BJ (cell line): Measurements from ENCODE around the gene LRBA. TPM values are rescaled to one million over a fixed set of nuclear protein-coding genes. Genes with fewer than 3 reads are reported as not detected.

Experiments
- CTCF ChIA-PET: fragments of 350-600 bp; formaldehyde crosslinking; extraction: SDS; loops from one replicate; lab custom pipeline; 2021; ENCODE audit warnings: antibody characterized with exemption, inconsistent platforms; lab: Yijun Ruan, JAX
- POLR2A ChIA-PET: fragments of 300-600 bp; sonication (Branson Sonifier 250); formaldehyde crosslinking; extraction: SDS; loops from one replicate; lab custom pipeline; 2021; ENCODE audit warnings: antibody characterized with exemption; lab: Charles Lee
- DNase-seq: peaks from one replicate; pipeline ENCODE4 v3.0.0-alpha.2; 2011; ENCODE audit warnings: low read depth
- H3K27me3 ChIP-seq: 2 replicates; pipeline ENCODE4 v1.6.0; 2011; ENCODE audit warnings: low read length; ENCODE audit not compliant: control insufficient read depth, insufficient read depth
- H3K36me3 ChIP-seq: 2 replicates; pipeline ENCODE4 v1.5.1; 2011; ENCODE audit warnings: low read length; ENCODE audit not compliant: control insufficient read depth, insufficient read depth
- H3K4me3 ChIP-seq: 2 replicates; pipeline ENCODE4 v1.5.1; 2011; ENCODE audit warnings: low read depth, mild to moderate bottlenecking, control low read depth, low read length
- CTCF ChIP-seq: IDR thresholded peaks from 2 replicates; pipeline ENCODE4 v1.5.1; 2011; ENCODE audit warnings: low read depth, mild to moderate bottlenecking, control low read depth, inconsistent platforms, low read length, moderate library complexity; ENCODE audit not compliant: insufficient read depth
- polyA plus RNA-seq: library from polyadenylated mRNA; depleted of rRNA; stranded (reverse); fragments of >200 nt; gene quantifications from 2 replicates; pipeline ENCODE4 v1.2.3, GENCODE V29; 2011

The LRBA gene
- polyA plus RNA-seq, 1 experiment: 8.2 TPM

- Histone ChIP-seq H3K4me3 (no peak overlapping the region), H3K36me3 (no peaks in the 10 kb centered on the region), H3K27me3 (no peaks in the 10 kb centered on the region)
- POLR2A ChIA-PET: no interaction called here
- no peak for DNase-seq
- no peak for TF ChIP-seq CTCF
- CTCF ChIA-PET: no interaction called here
These were observed 315.5 kb downstream of the LRBA start for GRCh38 chr4:150699599-150699998.

DNA sequence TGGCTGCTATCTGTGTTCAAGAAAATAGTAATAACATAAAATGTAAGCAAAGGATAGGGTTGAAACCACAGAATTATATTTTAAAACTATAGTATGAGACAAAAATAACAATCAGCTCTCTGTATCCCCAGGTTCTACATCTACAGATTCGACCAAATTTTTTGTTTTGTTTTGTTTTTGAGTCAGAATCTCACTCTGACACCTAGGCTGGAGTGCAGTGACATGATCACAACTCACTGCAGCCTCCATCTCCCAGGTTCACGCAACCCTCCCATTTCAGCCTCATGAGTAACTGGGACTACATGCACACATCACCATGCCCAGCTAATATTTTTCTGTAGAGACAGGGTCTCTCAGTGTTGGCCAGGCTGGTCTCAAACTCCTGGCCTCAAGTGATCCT lies 319.9 kb downstream of the LRBA start:
- no peak for TF ChIP-seq CTCF
- no peak for DNase-seq
- Histone ChIP-seq H3K4me3 (no peak overlapping the region), H3K36me3 (no peaks in the 10 kb centered on the region), H3K27me3 (no peaks in the 10 kb centered on the region)
- ChIA-PET POLR2A (no interaction called here), CTCF (interaction anchor here (0.8 kb wide), 1 partner anchor 112 kb away, joined by 3 read pairs; no protein-coding TSS in a partner anchor)

GRCh38 chr4:150694438-150694837 lies 320.6 kb downstream of the LRBA start:
- CTCF ChIA-PET: no interaction called here
- DNase-seq: no peak
- no peak overlapping the region for H3K4me3 ChIP-seq
- POLR2A ChIA-PET: no interaction called here
- no peaks in the 10 kb centered on the region for H3K27me3 ChIP-seq
- TF ChIP-seq CTCF: no peak
- H3K36me3 ChIP-seq: no peaks in the 10 kb centered on the region

DNA sequence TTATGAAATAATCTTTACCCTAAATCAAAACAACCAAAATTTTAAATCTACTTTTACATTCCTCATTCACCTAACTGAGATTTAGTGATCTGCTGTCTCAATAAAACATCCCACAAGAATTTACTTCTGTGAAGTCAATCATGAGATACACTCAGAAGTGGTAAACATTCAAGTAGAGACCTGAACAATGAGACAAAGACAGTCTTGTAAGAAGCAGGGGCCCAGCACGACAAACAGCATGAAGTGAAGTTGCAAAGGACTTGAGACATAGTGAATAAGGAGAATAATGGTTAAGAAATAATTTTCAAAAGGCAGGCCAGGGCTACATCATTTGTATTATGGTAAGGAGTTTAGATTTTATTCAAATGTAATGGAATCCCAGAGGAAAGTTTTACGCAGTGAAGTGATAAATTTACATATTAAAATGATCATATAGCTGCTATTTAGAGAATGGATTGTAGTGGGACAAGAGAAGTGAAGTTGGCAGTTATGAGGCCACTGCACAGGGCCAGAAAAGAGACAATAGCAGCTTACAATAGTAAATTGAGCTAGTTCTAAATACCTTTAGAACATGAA lies 331.2 kb downstream of the LRBA start:
- TF ChIP-seq CTCF: no peak
- CTCF ChIA-PET: no interaction called here
- no peak for DNase-seq

GRCh38 chr4:150682126-150682525 lies 333.0 kb downstream of the LRBA start:
- no peak for DNase-seq
- ChIA-PET CTCF (no interaction called here), POLR2A (no interaction called here)
- no peak for TF ChIP-seq CTCF
- H3K27me3 ChIP-seq: no peaks in the 10 kb centered on the region
- H3K4me3 ChIP-seq: no peak overlapping the region
- H3K36me3 ChIP-seq: no peaks in the 10 kb centered on the region

More for the DNA sequence above, 331.2 kb downstream of the LRBA start:
- POLR2A ChIA-PET: no interaction called here
- H3K4me3 ChIP-seq: no peak overlapping the region
- H3K36me3 ChIP-seq: no peaks in the 10 kb centered on the region
- no peaks in the 10 kb centered on the region for H3K27me3 ChIP-seq
